Esophagus squamous epithelium (tissue), 4 donors: ENCODE measurements around the gene CD48.

Source experiments
- CTCF ChIP-seq, 6 experiments: fragments of 450-650 bp in 4 of 6; fragments of 200-600 bp in 2 of 6; sonication (generic) in 2 of 6; IDR thresholded peaks; one replicate each; pipeline ENCODE4 v1.5.1; 2016 to 2019; ENCODE audit warnings: antibody characterized with exemption in 6 of 6, mild to moderate bottlenecking in 4 of 6, moderate library complexity in 4 of 6
- POLR2A ChIP-seq, 4 donors: fragments of 450-650 bp; IDR thresholded peaks; one replicate each; pipeline ENCODE4 v1.6.1; 2017; ENCODE audit warnings: antibody characterized with exemption in 4 of 4, mild to moderate bottlenecking in 4 of 4, moderate library complexity in 3 of 4

- no peak for TF ChIP-seq CTCF (IDR thresholded peaks at IDR 0.05)
- no peak for TF ChIP-seq POLR2A (IDR thresholded peaks at IDR 0.05)
Measured at GRCh38 chr1:160658162-160658813, 53.3 kb downstream of the CD48 start.
